GM12878 (cell line): ENCODE measurements around the gene MAD1L1. TPM values are rescaled to one million over a fixed set of nuclear protein-coding genes. Genes with fewer than 3 reads are reported as not detected.

ENCODE experiments used
- ATAC-seq: fragments of 200-7000 bp; cut with Tn5 transposase; 3 replicates; pipeline ENCODE4 v1.9.1; 2020; ENCODE audit warnings: mild to moderate bottlenecking, moderate library complexity
- BruUV-seq: library from RNA; stranded (reverse); fragments of 400-500 nt; replicated peaks from 2 replicates; lab custom pipeline; 2021; lab: Mats Ljungman, UMichigan
- CTCF ChIA-PET: fragments of 300-600 bp; sonication (Branson Sonifier 250); formaldehyde crosslinking; extraction: SDS; loops from one replicate; lab custom pipeline; 2021; ENCODE audit warnings: inconsistent platforms; lab: Yijun Ruan, JAX
- POLR2A ChIA-PET: fragments of 350-600 bp; formaldehyde crosslinking; extraction: SDS; loops from one replicate; lab custom pipeline; 2021; ENCODE audit warnings: inconsistent platforms; lab: Charles Lee
- RAD21 ChIA-PET: fragments of 300-600 bp; sonication (Branson Sonifier 250); formaldehyde crosslinking; loops from one replicate; lab custom pipeline; 2023; ENCODE audit warnings: antibody characterized with exemption; ENCODE audit not compliant: unreplicated experiment; lab: Charles Lee
- SMC1A ChIA-PET: fragments of 300-600 bp; sonication (Branson Sonifier 250); formaldehyde crosslinking; loops from one replicate; lab custom pipeline; 2023; ENCODE audit not compliant: unreplicated experiment, uncharacterized antibody; lab: Charles Lee
- DNase-seq: peaks from one replicate; pipeline ENCODE4 v3.0.0-alpha.2; 2011; ENCODE audit warnings: low read depth, low spot score
- FAIRE-seq: peaks from 3 replicates; lab custom pipeline; 2011; peaks lifted over from hg19 to GRCh38; lab: Jason Lieb, UNC
- H2AFZ ChIP-seq: 2 replicates; pipeline ENCODE4 v1.6.0; 2011; ENCODE audit warnings: low read depth, low read length, control low read depth; ENCODE audit not compliant: control insufficient read depth
- H3K27ac ChIP-seq: 2 replicates; pipeline ENCODE4 v1.5.1; 2011; ENCODE audit warnings: control low read depth; ENCODE audit not compliant: control insufficient read depth, insufficient read depth
- H3K27me3 ChIP-seq, 2 experiments: replicated peaks in 1 of 2; 2 replicates each; pipeline versions ENCODE4 v1.6.0 to v1.6.1; 2011; ENCODE audit warnings: low read length in 1 of 2; ENCODE audit not compliant: control insufficient read depth in 2 of 2, insufficient read depth in 2 of 2
- H3K36me3 ChIP-seq, 2 experiments: 2 replicates each; pipeline ENCODE4 v1.5.1; 2011; ENCODE audit warnings: low read length in 1 of 2; ENCODE audit not compliant: control insufficient read depth in 2 of 2, insufficient read depth in 2 of 2
- H3K4me1 ChIP-seq: 2 replicates; pipeline ENCODE4 v1.6.1; 2011; ENCODE audit warnings: mild to moderate bottlenecking, low read length, moderate library complexity, mixed read lengths; ENCODE audit not compliant: control insufficient read depth, insufficient read depth
- H3K4me2 ChIP-seq: 2 replicates; pipeline ENCODE4 v1.6.0; 2011; ENCODE audit warnings: control low read depth; ENCODE audit not compliant: control insufficient read depth, insufficient read depth
- H3K4me3 ChIP-seq: fragments of 200-600 bp; sonication (generic); 2 replicates; pipeline ENCODE4 v1.5.1; 2016
- H3K79me2 ChIP-seq: 2 replicates; pipeline ENCODE4 v1.6.0; 2011; ENCODE audit warnings: low read length; ENCODE audit not compliant: control insufficient read depth, insufficient read depth
- H3K9ac ChIP-seq: 2 replicates; pipeline ENCODE4 v1.8.0; 2011; ENCODE audit warnings: low read length, control low read depth, mixed read lengths; ENCODE audit not compliant: control insufficient read depth, insufficient read depth
- H3K9me3 ChIP-seq: replicated peaks from 3 replicates; pipeline ENCODE4 v1.5.1; 2011; ENCODE audit warnings: mild to moderate bottlenecking, low read length; ENCODE audit not compliant: control insufficient read depth, insufficient read depth
- H4K20me1 ChIP-seq: 2 replicates; pipeline ENCODE4 v1.6.0; 2011; ENCODE audit not compliant: control insufficient read depth, insufficient read depth
- ASH2L ChIP-seq: fragments of 300-600, 200-600 bp; sonication (generic); IDR thresholded peaks from 2 replicates; pipeline ENCODE4 v1.6.1; 2017; ENCODE audit warnings: low read depth, mild to moderate bottlenecking, borderline replicate concordance
- BMI1 ChIP-seq: fragments of 450-650 bp; IDR thresholded peaks from 2 replicates; pipeline ENCODE4 v1.6.1; 2016; ENCODE audit warnings: mild to moderate bottlenecking, moderate library complexity, borderline replicate concordance
- CHD2 ChIP-seq: IDR thresholded peaks from 2 replicates; pipeline ENCODE4 v1.6.1; 2011; ENCODE audit warnings: low read depth, low read length, improper control_type of control experiment, borderline replicate concordance
- CREB1 ChIP-seq: IDR thresholded peaks from 2 replicates; pipeline ENCODE4 v1.6.1; 2012; ENCODE audit warnings: low read depth, mild to moderate bottlenecking, inconsistent platforms
- E2F8 ChIP-seq: fragments of 450-650 bp; IDR thresholded peaks from 2 replicates; pipeline ENCODE4 v1.6.1; 2018; ENCODE audit warnings: mild to moderate bottlenecking, low read depth, moderate library complexity; ENCODE audit not compliant: partially characterized antibody
- EZH2 ChIP-seq: IDR thresholded peaks from 2 replicates; pipeline ENCODE4 v1.6.1; 2012; ENCODE audit warnings: low read depth, mild to moderate bottlenecking, control low read depth, inconsistent platforms, low read length, borderline replicate concordance; ENCODE audit not compliant: control insufficient read depth
- HDAC2 ChIP-seq: fragments of 200-600 bp; sonication (generic); IDR thresholded peaks from 2 replicates; pipeline ENCODE4 v1.6.1; 2017
- JUND ChIP-seq: IDR thresholded peaks from 2 replicates; pipeline ENCODE4 v1.6.1; 2012; ENCODE audit warnings: low read depth, mild to moderate bottlenecking, low read length, improper control_type of control experiment, moderate library complexity
- KAT2A ChIP-seq: conservative IDR thresholded peaks from 2 replicates; pipeline ENCODE4 v1.6.1; 2011; ENCODE audit warnings: low read depth, low read length; ENCODE audit not compliant: control insufficient read depth
- MTA3 ChIP-seq: IDR thresholded peaks from 2 replicates; pipeline ENCODE4 v1.6.1; 2012; ENCODE audit warnings: low read length, inconsistent platforms, borderline replicate concordance
- NBN ChIP-seq: fragments of 450-650 bp; IDR thresholded peaks from 2 replicates; pipeline ENCODE4 v1.6.1; 2016
- NFYB ChIP-seq: IDR thresholded peaks from 2 replicates; pipeline ENCODE4 v1.6.1; 2011; ENCODE audit warnings: low read depth, mild to moderate bottlenecking, low read length, improper control_type of control experiment, moderate library complexity; ENCODE audit not compliant: insufficient read depth
- NR2F1 ChIP-seq: fragments of 450-650 bp; conservative IDR thresholded peaks from 2 replicates; pipeline ENCODE4 v1.6.1; 2017; ENCODE audit warnings: mild to moderate bottlenecking
- POLR2A ChIP-seq: IDR thresholded peaks from 2 replicates; pipeline ENCODE4 v1.6.1; 2011; ENCODE audit warnings: low read depth, mild to moderate bottlenecking, low read length
- RAD51 ChIP-seq: fragments of 450-650 bp; IDR thresholded peaks from 2 replicates; pipeline ENCODE4 v1.6.1; 2016; ENCODE audit warnings: moderate library complexity, mild to moderate bottlenecking, inconsistent platforms
- SMARCA5 ChIP-seq: fragments of 450-650 bp; IDR thresholded peaks from 2 replicates; pipeline ENCODE4 v1.6.1; 2017; ENCODE audit warnings: mild to moderate bottlenecking
- USF1 ChIP-seq: IDR thresholded peaks from 2 replicates; pipeline ENCODE4 v1.6.1; 2011; ENCODE audit warnings: borderline replicate concordance, low read depth, mild to moderate bottlenecking, moderate library complexity, mixed read lengths, low read length; ENCODE audit not compliant: insufficient read depth; ENCODE audit errors: extremely low read length
- WGBS: methylation state at CpG from one replicate; pipeline ENCODE4 v1.1.6; 2016; ENCODE audit warnings: low lambda C conversion rate; ENCODE audit not compliant: insufficient replicate concordance, insufficient coverage; ENCODE audit errors: missing lambda C conversion rate; 5-methylcytosine and 5-hydroxymethylcytosine counted together
- in situ Hi-C: fragments of 300-500 bp; cut with MboI; formaldehyde crosslinking; loops from 9 replicates; pipeline ENCODE4 v1.14.3; 2018; ENCODE audit warnings: mixed read lengths
- intact Hi-C: fragments of 100-400 bp; cut with micrococcal nuclease; formaldehyde crosslinking; loops from one replicate; pipeline ENCODE4 v1.14.2; 2022; ENCODE audit not compliant: unreplicated experiment
- polyA plus RNA-seq, 11 experiments: library from polyadenylated mRNA; depleted of rRNA in 4 of 11; unstranded in 6 of 11; stranded (reverse) in 5 of 11; fragments of >200 nt; fragmentation: Nextera tagmentation in 4 of 11; fragmentation: Illumina TruSeq in 1 of 11; extraction: Ambion mirVana in 4 of 11; extraction: Trizol in 1 of 11; gene quantifications; 1 replicate in 1 of 11; 2 replicates in 10 of 11; pipeline versions ENCODE4 v1.2.1 to v1.2.3, GENCODE V29; 2011 to 2016; ENCODE audit warnings: inconsistent platforms in 2 of 11, missing spikeins in 2 of 11, low read depth in 1 of 11
- total RNA-seq, 4 experiments: library from RNA; depleted of rRNA in 3 of 4; stranded (reverse); fragments of >200 nt in 3 of 4; fragmentation: Illumina TruSeq in 1 of 4; extraction: Trizol in 1 of 4; gene quantifications; 2 replicates each; pipeline versions ENCODE4 v1.2.1 to v1.2.3, GENCODE V29; 2013 to 2021

MAD1L1 gene
- total and polyA plus RNA-seq, 10 of the 15 experiments (the other 5 are each of a cell fraction or from before 2014, with no cell fraction given): 2.2 to 76.8 (median 38.3) TPM

- no peaks in the 10 kb centered on the region; the same call in 1 of the 2 replicates for H3K4me1 ChIP-seq
- BruUV-seq: no TSS peak
- no peak for TF ChIP-seq USF1
- no peak for TF ChIP-seq ASH2L
- no peak for TF ChIP-seq E2F8
- TF ChIP-seq CHD2: no peak
- no peak for TF ChIP-seq KAT2A
- no peak for TF ChIP-seq CREB1
- no peak for TF ChIP-seq RAD51
- TF ChIP-seq POLR2A: no peak
- no peak for TF ChIP-seq MTA3
- TF ChIP-seq NR2F1: no peak
- TF ChIP-seq HDAC2: no peak
- TF ChIP-seq NFYB: no peak
- no peak for TF ChIP-seq JUND
- no peak for TF ChIP-seq BMI1
- TF ChIP-seq SMARCA5: no peak
- no peak for TF ChIP-seq EZH2
- TF ChIP-seq NBN: no peak
- H3K36me3 ChIP-seq: peaks cover 0 to 5% of the 10 kb centered on the region in 2 experiments; a peak in 2 of 4 replicates
- ChIA-PET POLR2A (no interaction called here), RAD21 (no interaction called here), CTCF (no interaction called here), SMC1A (no interaction called here)
- ATAC-seq: no peak
- H2AFZ ChIP-seq: no peak overlapping the region
- H3K4me2 ChIP-seq: no peak overlapping the region
- WGBS: 94% methylated on average over 15 of the region's 15 CpGs
- in situ Hi-C loops (no loop called here), intact Hi-C loops (no loop called here)
- no peaks in the 10 kb centered on the region for H3K27me3 ChIP-seq
- H4K20me1 ChIP-seq: no peaks in the 10 kb centered on the region
- H3K9me3 ChIP-seq: no peaks in the 10 kb centered on the region
- no peak for FAIRE-seq
- no peak overlapping the region for H3K27ac ChIP-seq
- DNase-seq: no peak
- no peak overlapping the region for H3K9ac ChIP-seq
- no peaks in the 10 kb centered on the region for H3K79me2 ChIP-seq
- H3K4me3 ChIP-seq: no peak overlapping the region
These were observed 235.1 kb downstream of the MAD1L1 start for GRCh38 chr7:1997537-1998076.
